Measurements from ENCODE around the gene RERG.

- TF ChIP-seq, protein P1, sequence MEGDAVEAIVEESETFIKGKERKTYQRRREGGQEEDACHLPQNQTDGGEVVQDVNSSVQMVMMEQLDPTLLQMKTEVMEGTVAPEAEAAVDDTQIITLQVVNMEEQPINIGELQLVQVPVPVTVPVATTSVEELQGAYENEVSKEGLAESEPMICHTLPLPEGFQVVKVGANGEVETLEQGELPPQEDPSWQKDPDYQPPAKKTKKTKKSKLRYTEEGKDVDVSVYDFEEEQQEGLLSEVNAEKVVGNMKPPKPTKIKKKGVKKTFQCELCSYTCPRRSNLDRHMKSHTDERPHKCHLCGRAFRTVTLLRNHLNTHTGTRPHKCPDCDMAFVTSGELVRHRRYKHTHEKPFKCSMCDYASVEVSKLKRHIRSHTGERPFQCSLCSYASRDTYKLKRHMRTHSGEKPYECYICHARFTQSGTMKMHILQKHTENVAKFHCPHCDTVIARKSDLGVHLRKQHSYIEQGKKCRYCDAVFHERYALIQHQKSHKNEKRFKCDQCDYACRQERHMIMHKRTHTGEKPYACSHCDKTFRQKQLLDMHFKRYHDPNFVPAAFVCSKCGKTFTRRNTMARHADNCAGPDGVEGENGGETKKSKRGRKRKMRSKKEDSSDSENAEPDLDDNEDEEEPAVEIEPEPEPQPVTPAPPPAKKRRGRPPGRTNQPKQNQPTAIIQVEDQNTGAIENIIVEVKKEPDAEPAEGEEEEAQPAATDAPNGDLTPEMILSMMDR (IDR thresholded peaks at IDR 0.05; ENCODE audit: poor library complexity, severe bottlenecking): no peak
- TF ChIP-seq TAF1 (IDR thresholded peaks at IDR 0.05; ENCODE audit: low read depth) (no peak), POLR2AphosphoS5 (IDR thresholded peaks at IDR 0.05) (no peak), EP300 (conservative IDR thresholded peaks at IDR 0.05; ENCODE audit: poor library complexity, severe bottlenecking) (no peak), RAD21 (conservative IDR thresholded peaks at IDR 0.05) (no peak), SMC3 (conservative IDR thresholded peaks at IDR 0.05; ENCODE audit: poor library complexity) (no peak)
Measured at GRCh38 chr12:15090441-15090840, 130.8 kb downstream of the RERG start.

Data from neural cell (in vitro differentiated cells).